ENCODE measurements around the gene DCLK2. TPM values are rescaled to one million over a fixed set of nuclear protein-coding genes. Genes with fewer than 3 reads are reported as not detected.

DCLK2 gene
- total and polyA plus RNA-seq, 2 of the 8 experiments (the other 6 are each of a cell fraction or from before 2014, with no cell fraction given): 0.32 to 0.37 TPM

GRCh38 chr4:150219841-150220240 lies 141.6 kb downstream of the DCLK2 start:
- Histone ChIP-seq H2BK20ac (ENCODE audit: low read length) (no peak overlapping the region), H3K14ac (ENCODE audit: insufficient read length) (no peak overlapping the region), H3K4me1 (replicated peaks in 1 of 4; ENCODE audit: control insufficient read depth in 3 of 4, insufficient read depth in 4 of 4, low read length in 3 of 4) (peaks cover 0 to 10% (median 0%) of the 10 kb centered on the region in 4 experiments; a peak in 5 of 7 replicates), H3K27me3 (replicated peaks in 1 of 4; ENCODE audit: control insufficient read depth in 3 of 4, extremely low read depth in 1 of 4, insufficient read depth in 3 of 4, low read length in 3 of 4) (no peaks in the 10 kb centered on the region; a peak in 1 of 7 replicates), H2AK5ac (ENCODE audit: low read depth, low read length) (no peak overlapping the region), H2BK120ac (replicated peaks; ENCODE audit: low read depth, low read length) (no peak overlapping the region), H3K79me1 (ENCODE audit: low read depth, low read length) (no peaks in the 10 kb centered on the region), H4K5ac (ENCODE audit: insufficient read length, low read depth, low read length) (no peak overlapping the region), H3K56ac (replicated peaks; ENCODE audit: insufficient read length, low read depth, low read length) (no peak overlapping the region), H4K8ac (ENCODE audit: extremely low read depth, insufficient read depth, low read length) (no peak overlapping the region), H3K27ac (ENCODE audit: low read depth, low read length) (no peak overlapping the region), H2BK15ac (ENCODE audit: low read length) (no peak overlapping the region), H3K18ac (ENCODE audit: extremely low read depth, low read length) (no peak overlapping the region), H3K79me2 (ENCODE audit: control insufficient read depth in 1 of 2, insufficient read depth in 2 of 2, low read length in 2 of 2) (no peaks in the 10 kb centered on the region), H3K9ac (replicated peaks in 1 of 4; ENCODE audit: extremely low read depth in 1 of 4, low read depth in 3 of 4, low read length in 3 of 4) (no peak overlapping the region), H3K36me3 (ENCODE audit: control insufficient read depth in 2 of 4, insufficient read depth in 4 of 4, low read length in 3 of 4) (no peaks in the 10 kb centered on the region), H3K9me3 (ENCODE audit: insufficient read depth in 2 of 2, low read depth in 1 of 2, low read length in 1 of 2) (no peaks in the 10 kb centered on the region), H2BK12ac (ENCODE audit: low read depth, low read length) (no peak overlapping the region), H3K4me2 (ENCODE audit: insufficient read depth in 1 of 2, low read depth in 2 of 2, low read length in 2 of 2) (no peak overlapping the region), H2AFZ (ENCODE audit: low read length) (no peak overlapping the region), H3K23me2 (ENCODE audit: low read depth, low read length) (no peaks in the 10 kb centered on the region), H4K20me1 (replicated peaks in 1 of 2; ENCODE audit: control insufficient read depth in 1 of 2, insufficient read depth in 2 of 2, low read length in 2 of 2) (no peaks in the 10 kb centered on the region), H3K4me3 (ENCODE audit: extremely low read depth in 1 of 4, insufficient read depth in 2 of 4, low read depth in 3 of 4, low read length in 4 of 4) (no peak overlapping the region), H2BK5ac (ENCODE audit: low read depth, low read length) (no peak overlapping the region), H3K23ac (ENCODE audit: insufficient read length) (no peak overlapping the region), H3K4ac (replicated peaks; ENCODE audit: insufficient read length, low read depth, low read length) (no peak overlapping the region), H4K91ac (replicated peaks; ENCODE audit: insufficient read length, low read length) (no peak overlapping the region)
- DNase-seq (ENCODE audit: low read depth in 1 of 2, low spot score in 2 of 2) (no peak), FAIRE-seq (no peak)
- ChIA-PET CTCF (ENCODE audit: partially characterized antibody) (interaction anchor here (1.1 to 4.2 kb wide), 7 partner anchors 11 to 210 kb away, joined by 3 to 23 read pairs (median 4); no protein-coding TSS in a partner anchor), POLR2A (ENCODE audit: partially characterized antibody) (no interaction called here)
- 92% methylated on average over 4 of the region's 4 CpGs; no CpG with 5 or more reads in 1 of the 2 experiments for WGBS, 2 experiments (ENCODE audit: extremely low coverage in 1 of 2, insufficient coverage in 1 of 2, insufficient read length in 1 of 2, insufficient replicate concordance in 2 of 2, low coverage in 1 of 2, low lambda C conversion rate in 2 of 2, missing lambda C conversion rate in 1 of 2)
- TF ChIP-seq USF2 (IDR thresholded peaks at IDR 0.05; ENCODE audit: low read length) (no peak), HDAC6 (IDR thresholded peaks at IDR 0.05; ENCODE audit: low read depth, low read length) (no peak), RXRA (IDR thresholded peaks at IDR 0.05; ENCODE audit: insufficient read depth, low read depth, low read length) (no peak), RNF2 (IDR thresholded peaks at IDR 0.05; ENCODE audit: borderline replicate concordance, low read depth, low read length, missing control alignments, poor library complexity, severe bottlenecking) (no peak), E2F6 (IDR thresholded peaks at IDR 0.05) (no peak), GTF2F1 (IDR thresholded peaks at IDR 0.05; ENCODE audit: borderline replicate concordance, low read depth, low read length) (no peak), CBX5 (IDR thresholded peaks at IDR 0.05; ENCODE audit: low read depth, low read length) (no peak), NRF1 (IDR thresholded peaks at IDR 0.05; ENCODE audit: low read depth, low read length) (no peak), POU5F1 (IDR thresholded peaks at IDR 0.05; ENCODE audit: low read depth, low read length) (no peak), PHF8 (conservative IDR thresholded peaks at IDR 0.05; ENCODE audit: low read depth, low read length) (no peak), EZH2 (IDR thresholded peaks at IDR 0.05; ENCODE audit: low read depth, low read length, severe bottlenecking) (no peak), TEAD4 (IDR thresholded peaks at IDR 0.05; ENCODE audit: low read depth, low read length) (no peak)
